ENCODE data around the gene FAM83G.

DNA sequence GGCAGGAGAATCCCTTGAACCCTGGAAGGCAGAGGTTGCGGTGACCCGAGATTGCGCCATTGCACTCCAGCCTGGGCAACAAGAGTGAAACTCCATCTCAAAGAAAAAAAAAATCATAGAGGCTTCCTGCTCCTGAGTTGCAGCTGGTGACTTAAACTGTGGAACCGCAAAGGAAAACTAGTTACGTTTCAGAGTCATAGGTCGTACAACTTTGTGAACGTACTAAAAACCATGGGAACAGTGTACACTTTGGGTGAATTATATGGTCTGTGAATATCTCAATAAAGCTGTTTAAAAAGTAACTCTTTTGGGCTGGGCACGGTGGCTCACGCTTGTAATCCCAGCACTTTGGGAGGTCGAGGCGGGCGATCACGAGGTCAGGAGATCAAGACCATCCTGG, 29.0 kb downstream of the FAM83G start:
- TF ChIP-seq, protein P1, sequence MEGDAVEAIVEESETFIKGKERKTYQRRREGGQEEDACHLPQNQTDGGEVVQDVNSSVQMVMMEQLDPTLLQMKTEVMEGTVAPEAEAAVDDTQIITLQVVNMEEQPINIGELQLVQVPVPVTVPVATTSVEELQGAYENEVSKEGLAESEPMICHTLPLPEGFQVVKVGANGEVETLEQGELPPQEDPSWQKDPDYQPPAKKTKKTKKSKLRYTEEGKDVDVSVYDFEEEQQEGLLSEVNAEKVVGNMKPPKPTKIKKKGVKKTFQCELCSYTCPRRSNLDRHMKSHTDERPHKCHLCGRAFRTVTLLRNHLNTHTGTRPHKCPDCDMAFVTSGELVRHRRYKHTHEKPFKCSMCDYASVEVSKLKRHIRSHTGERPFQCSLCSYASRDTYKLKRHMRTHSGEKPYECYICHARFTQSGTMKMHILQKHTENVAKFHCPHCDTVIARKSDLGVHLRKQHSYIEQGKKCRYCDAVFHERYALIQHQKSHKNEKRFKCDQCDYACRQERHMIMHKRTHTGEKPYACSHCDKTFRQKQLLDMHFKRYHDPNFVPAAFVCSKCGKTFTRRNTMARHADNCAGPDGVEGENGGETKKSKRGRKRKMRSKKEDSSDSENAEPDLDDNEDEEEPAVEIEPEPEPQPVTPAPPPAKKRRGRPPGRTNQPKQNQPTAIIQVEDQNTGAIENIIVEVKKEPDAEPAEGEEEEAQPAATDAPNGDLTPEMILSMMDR (IDR thresholded peaks at IDR 0.05): no peak
- no peak for TF ChIP-seq EP300 (IDR thresholded peaks at IDR 0.05)

Data from ovary (tissue), 3 donors.